ENCODE results near the gene WDCP. TPM values are rescaled to one million over a fixed set of nuclear protein-coding genes. Genes with fewer than 3 reads are reported as not detected.

Gene WDCP
- total and polyA plus RNA-seq, 4 donors: 1.3 to 11.2 (median 5.9) TPM

GRCh38 chr2:24012521-24013188, 34.5 kb downstream of the WDCP start:
- intact Hi-C loops (cut with DNase I): no loop called here
- DNase-seq: no peak
- ATAC-seq (ENCODE audit: low FRiP score): no peak

DNA sequence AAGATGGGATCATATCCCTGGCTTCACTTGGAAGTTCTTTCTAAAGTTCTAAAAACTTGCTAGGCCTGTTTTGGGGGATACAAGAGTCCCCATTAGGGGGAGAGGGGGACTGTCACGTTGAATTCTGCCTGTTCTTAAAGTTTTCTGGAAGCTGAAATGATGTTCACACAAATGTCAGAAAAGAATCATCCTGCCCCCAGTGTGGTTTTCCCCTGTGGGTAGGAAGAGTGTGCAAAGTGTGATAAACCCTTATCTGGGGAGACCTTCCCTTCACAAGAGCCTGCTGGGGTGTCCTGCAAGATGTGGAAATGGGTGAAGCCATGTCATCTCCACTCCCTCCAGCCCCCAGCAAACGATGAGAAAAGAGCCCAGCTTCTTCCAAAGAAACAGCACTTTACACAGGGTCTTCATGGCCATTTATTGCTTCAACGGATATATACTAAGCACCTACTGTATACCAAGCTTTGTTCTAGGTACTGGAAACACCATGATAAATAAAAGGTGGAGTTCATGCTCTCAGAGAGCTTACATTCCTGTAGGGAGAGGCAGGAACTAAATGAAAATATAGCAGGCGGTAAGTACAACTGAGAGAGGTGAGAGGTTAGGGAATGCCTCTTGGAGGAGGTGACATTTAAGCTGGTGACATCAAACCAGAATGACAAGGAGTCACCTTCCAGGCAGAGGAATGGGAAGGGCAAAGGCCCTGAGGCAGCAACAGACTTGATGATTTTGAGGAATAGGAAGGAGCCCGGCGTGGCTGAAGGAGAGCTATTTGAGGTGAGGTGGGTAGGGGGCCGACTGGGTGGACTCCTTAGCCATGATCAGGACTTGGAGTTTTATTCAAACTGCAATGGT, 35.7 kb downstream of the WDCP start:
- no peak for DNase-seq
- Histone ChIP-seq H3K4me1 (ENCODE audit: control insufficient read depth in 1 of 2, insufficient read depth in 2 of 2, low read length in 2 of 2) (no peaks in the 10 kb centered on the region), H3K4me3 (ENCODE audit: low read length in 2 of 2) (no peak overlapping the region), H3K9me3 (ENCODE audit: control insufficient read depth, low read length) (no peaks in the 10 kb centered on the region), H3K27ac (ENCODE audit: low read depth in 1 of 2, low read length in 2 of 2) (no peak overlapping the region), H3K36me3 (ENCODE audit: control insufficient read depth in 1 of 2, insufficient read depth in 2 of 2, low read length in 1 of 2) (no peaks in the 10 kb centered on the region), H3K27me3 (ENCODE audit: control insufficient read depth in 1 of 2, insufficient read depth in 2 of 2, low read length in 1 of 2) (no peaks in the 10 kb centered on the region)
- no peak for ATAC-seq (ENCODE audit: low FRiP score)
- WGBS, 2 donors: 83 to 90% methylated on average over 7 of the region's 7 CpGs
- intact Hi-C loops (cut with DNase I): no loop called here

More at GRCh38 chr2:24012521-24013188, 34.5 kb downstream of the WDCP start:
- Histone ChIP-seq H3K27ac (ENCODE audit: low read depth in 1 of 2, low read length in 2 of 2) (no peak overlapping the region), H3K27me3 (ENCODE audit: control insufficient read depth in 1 of 2, insufficient read depth in 2 of 2, low read length in 1 of 2) (no peaks in the 10 kb centered on the region), H3K36me3 (ENCODE audit: control insufficient read depth in 1 of 2, insufficient read depth in 2 of 2, low read length in 1 of 2) (no peaks in the 10 kb centered on the region), H3K9me3 (ENCODE audit: control insufficient read depth, low read length) (no peaks in the 10 kb centered on the region), H3K4me1 (ENCODE audit: control insufficient read depth in 1 of 2, insufficient read depth in 2 of 2, low read length in 2 of 2) (no peaks in the 10 kb centered on the region), H3K4me3 (ENCODE audit: low read length in 2 of 2) (no peak overlapping the region)
- WGBS, 2 donors: 80 to 85% methylated on average over 9 of the region's 9 CpGs

DNA sequence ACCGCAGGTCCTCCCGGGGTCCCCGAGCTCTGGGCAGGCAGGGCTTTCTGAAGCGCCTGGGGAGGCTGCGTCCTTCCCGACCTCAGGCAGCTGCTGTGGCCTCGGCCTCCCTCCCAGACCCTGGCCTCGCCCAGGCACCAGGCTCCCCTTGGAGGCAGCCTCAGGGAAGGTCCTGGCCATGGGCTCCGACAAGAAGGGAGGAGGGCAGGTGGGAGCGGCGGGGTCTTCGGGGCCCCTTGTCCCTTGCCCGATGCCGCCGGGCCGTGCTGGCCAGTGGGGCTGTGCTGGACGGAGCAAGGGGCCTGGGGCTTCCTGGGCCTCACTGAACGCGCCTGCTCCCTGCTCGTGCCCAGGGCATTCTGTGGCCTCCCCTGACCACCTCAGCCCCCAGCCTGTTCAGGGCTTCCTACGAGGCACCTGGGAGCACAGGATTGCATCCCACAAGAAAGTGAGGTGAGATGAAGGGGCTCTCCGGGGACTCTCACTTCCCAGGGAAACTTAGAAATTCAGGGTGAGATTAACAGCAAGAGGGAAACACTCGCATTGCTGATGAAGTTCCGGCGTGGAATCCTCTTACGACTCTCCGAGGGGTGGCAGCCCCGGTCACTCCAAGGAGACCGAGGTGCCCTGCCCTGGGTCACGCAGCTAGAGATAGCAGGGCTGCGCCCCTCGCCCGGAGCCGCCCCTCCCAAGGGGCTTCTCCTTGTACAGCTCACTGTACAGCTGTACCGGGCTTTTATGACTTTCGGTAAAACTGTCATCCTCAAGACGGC, 36.5 kb downstream of the WDCP start:
- ATAC-seq (ENCODE audit: low FRiP score) (peak; percentile 19), DNase-seq (peak in 1 of 2 donors; percentile 45)
- WGBS, 2 donors: 61 to 64% methylated on average over 32 to 37 of the region's 37 CpGs
- no peaks in the 10 kb centered on the region for H3K27me3 ChIP-seq (ENCODE audit: control insufficient read depth in 1 of 2, insufficient read depth in 2 of 2, low read length in 1 of 2)
- intact Hi-C loops (cut with DNase I): no loop called here
- no peaks in the 10 kb centered on the region for H3K4me1 ChIP-seq (ENCODE audit: control insufficient read depth in 1 of 2, insufficient read depth in 2 of 2, low read length in 2 of 2)
- H3K9me3 ChIP-seq (ENCODE audit: control insufficient read depth, low read length): no peaks in the 10 kb centered on the region
- H3K36me3 ChIP-seq (ENCODE audit: control insufficient read depth in 1 of 2, insufficient read depth in 2 of 2, low read length in 1 of 2): no peaks in the 10 kb centered on the region
- H3K4me3 ChIP-seq (ENCODE audit: low read length in 2 of 2): no peak overlapping the region
- no peak overlapping the region for H3K27ac ChIP-seq (ENCODE audit: low read depth in 1 of 2, low read length in 2 of 2)

GRCh38 chr2:24009680-24010476, 37.3 kb downstream of the WDCP start, which contains the start of gene MFSD2B:
TSS of gene MFSD2B (plus strand) at chr2:24010085. CDS start at chr2:24010097, 12 bp downstream.
- ATAC-seq (ENCODE audit: low FRiP score) (peak; percentile 38), DNase-seq (no peak)
- 3% methylated on average over 72 to 75 of the region's 75 CpGs for WGBS, 2 donors
- no peak within 1 kb of the TSS for H3K27ac ChIP-seq (ENCODE audit: low read depth in 1 of 2, low read length in 2 of 2)
- intact Hi-C loops (cut with DNase I): no loop called here
- no peaks in the 10 kb centered on the region for H3K27me3 ChIP-seq (ENCODE audit: control insufficient read depth in 1 of 2, insufficient read depth in 2 of 2, low read length in 1 of 2)
- no peaks in the 10 kb centered on the region for H3K36me3 ChIP-seq (ENCODE audit: control insufficient read depth in 1 of 2, insufficient read depth in 2 of 2, low read length in 1 of 2)
- H3K4me3 ChIP-seq (ENCODE audit: low read length in 2 of 2): no peak within 1 kb of the TSS
- H3K4me1 ChIP-seq (ENCODE audit: control insufficient read depth in 1 of 2, insufficient read depth in 2 of 2, low read length in 2 of 2): no peaks in the 10 kb centered on the region
- H3K9me3 ChIP-seq (ENCODE audit: control insufficient read depth, low read length): no peaks in the 10 kb centered on the region

GRCh38 chr2:24009367-24009679, 37.9 kb downstream of the WDCP start:
- WGBS, 2 donors: 69 to 71% methylated on average over 9 of the region's 9 CpGs

GRCh38 chr2:24008672-24009366, 38.4 kb downstream of the WDCP start:
- H3K27me3 ChIP-seq (ENCODE audit: control insufficient read depth in 1 of 2, insufficient read depth in 2 of 2, low read length in 1 of 2): no peaks in the 10 kb centered on the region
- WGBS, 2 donors: 77 to 85% methylated on average over 13 of the region's 13 CpGs
- no peaks in the 10 kb centered on the region for H3K9me3 ChIP-seq (ENCODE audit: control insufficient read depth, low read length)
- DNase-seq (no peak), ATAC-seq (ENCODE audit: low FRiP score) (no peak)
- intact Hi-C loops (cut with DNase I): no loop called here
- no peaks in the 10 kb centered on the region for H3K36me3 ChIP-seq (ENCODE audit: control insufficient read depth in 1 of 2, insufficient read depth in 2 of 2, low read length in 1 of 2)
- H3K27ac ChIP-seq (ENCODE audit: low read depth in 1 of 2, low read length in 2 of 2): no peak overlapping the region
- H3K4me3 ChIP-seq (ENCODE audit: low read length in 2 of 2): no peak overlapping the region
- no peaks in the 10 kb centered on the region for H3K4me1 ChIP-seq (ENCODE audit: control insufficient read depth in 1 of 2, insufficient read depth in 2 of 2, low read length in 2 of 2)

More at GRCh38 chr2:24009367-24009679, 37.9 kb downstream of the WDCP start:
- no peak overlapping the region for H3K4me3 ChIP-seq (ENCODE audit: low read length in 2 of 2)
- H3K9me3 ChIP-seq (ENCODE audit: control insufficient read depth, low read length): no peaks in the 10 kb centered on the region
- no peaks in the 10 kb centered on the region for H3K27me3 ChIP-seq (ENCODE audit: control insufficient read depth in 1 of 2, insufficient read depth in 2 of 2, low read length in 1 of 2)
- no peak overlapping the region for H3K27ac ChIP-seq (ENCODE audit: low read depth in 1 of 2, low read length in 2 of 2)
- no peak for ATAC-seq (ENCODE audit: low FRiP score)
- H3K36me3 ChIP-seq (ENCODE audit: control insufficient read depth in 1 of 2, insufficient read depth in 2 of 2, low read length in 1 of 2): no peaks in the 10 kb centered on the region
- no peak for DNase-seq
- H3K4me1 ChIP-seq (ENCODE audit: control insufficient read depth in 1 of 2, insufficient read depth in 2 of 2, low read length in 2 of 2): no peaks in the 10 kb centered on the region
- intact Hi-C loops (cut with DNase I): no loop called here

- no peaks in the 10 kb centered on the region for H3K27me3 ChIP-seq (ENCODE audit: control insufficient read depth in 1 of 2, insufficient read depth in 2 of 2, low read length in 1 of 2)
- intact Hi-C loops (cut with DNase I): no loop called here
- H3K4me3 ChIP-seq (ENCODE audit: low read length in 2 of 2): no peak overlapping the region
- H3K36me3 ChIP-seq (ENCODE audit: control insufficient read depth in 1 of 2, insufficient read depth in 2 of 2, low read length in 1 of 2): no peaks in the 10 kb centered on the region
- DNase-seq (no peak), ATAC-seq (ENCODE audit: low FRiP score) (no peak)
- H3K9me3 ChIP-seq (ENCODE audit: control insufficient read depth, low read length): no peaks in the 10 kb centered on the region
- no peaks in the 10 kb centered on the region for H3K4me1 ChIP-seq (ENCODE audit: control insufficient read depth in 1 of 2, insufficient read depth in 2 of 2, low read length in 2 of 2)
- no peak overlapping the region for H3K27ac ChIP-seq (ENCODE audit: low read depth in 1 of 2, low read length in 2 of 2)
Observed at GRCh38 chr2:24007693-24008092, 39.5 kb downstream of the WDCP start.

DNA sequence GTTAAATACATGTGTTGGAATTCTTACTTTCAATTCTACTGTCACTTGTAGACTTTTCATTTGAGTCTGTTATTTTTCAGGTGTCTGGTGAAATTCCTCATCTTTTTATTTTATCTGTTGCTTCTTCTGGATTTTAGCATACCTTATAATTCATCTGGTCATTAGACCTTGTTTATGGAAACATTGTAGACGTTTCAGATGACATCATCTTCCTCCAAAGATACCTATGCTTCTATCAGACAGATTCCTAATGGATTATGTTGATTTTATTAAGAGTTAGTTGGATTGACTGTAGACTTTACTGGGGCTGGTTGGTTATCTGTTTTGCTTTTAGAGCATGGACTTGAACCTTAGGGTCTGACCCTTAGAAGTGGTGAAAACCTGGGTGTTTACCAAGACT, 52.6 kb downstream of the WDCP start:
- WGBS, 2 donors: 25 to 32% methylated on average over 1 of the region's 1 CpG

More for the DNA sequence above, 52.6 kb downstream of the WDCP start:
- DNase-seq (no peak), ATAC-seq (ENCODE audit: low FRiP score) (no peak)
- no peaks in the 10 kb centered on the region for H3K4me1 ChIP-seq (ENCODE audit: control insufficient read depth in 1 of 2, insufficient read depth in 2 of 2, low read length in 2 of 2)
- H3K27ac ChIP-seq (ENCODE audit: low read depth in 1 of 2, low read length in 2 of 2): no peak overlapping the region
- H3K27me3 ChIP-seq (ENCODE audit: control insufficient read depth in 1 of 2, insufficient read depth in 2 of 2, low read length in 1 of 2): no peaks in the 10 kb centered on the region
- no peaks in the 10 kb centered on the region for H3K36me3 ChIP-seq (ENCODE audit: control insufficient read depth in 1 of 2, insufficient read depth in 2 of 2, low read length in 1 of 2)
- intact Hi-C loops (cut with DNase I): no loop called here
- H3K4me3 ChIP-seq (ENCODE audit: low read length in 2 of 2): no peak overlapping the region
- no peaks in the 10 kb centered on the region for H3K9me3 ChIP-seq (ENCODE audit: control insufficient read depth, low read length)
